HAP-1 (cell line): ENCODE results near the gene KRT35.

Experiments
- DNase-seq, 2 experiments: peaks; one replicate each; pipeline ENCODE4 v3.0.0-alpha.2; 2016 to 2020; ENCODE audit warnings: low spot score in 2 of 2
- H3K27me3 ChIP-seq: fragments of 250-450 bp; sonication (Bioruptor Pico); 2 replicates; pipeline ENCODE4 v1.5.1; 2020; ENCODE audit warnings: low read depth, mild to moderate bottlenecking, moderate library complexity
- H3K36me3 ChIP-seq: fragments of 250-450 bp; sonication (Bioruptor Pico); replicated peaks from 2 replicates; pipeline ENCODE4 v1.5.1; 2020; ENCODE audit warnings: mild to moderate bottlenecking
- H3K4me1 ChIP-seq: fragments of 250-450 bp; sonication (Bioruptor Pico); 2 replicates; pipeline ENCODE4 v1.5.1; 2020; ENCODE audit warnings: mild to moderate bottlenecking
- H3K4me3 ChIP-seq: fragments of 250-450 bp; sonication (Bioruptor Pico); 2 replicates; pipeline ENCODE4 v1.5.1; 2020; ENCODE audit warnings: mild to moderate bottlenecking, moderate library complexity
- H3K9me3 ChIP-seq: fragments of 250-450 bp; sonication (Bioruptor Pico); 2 replicates; pipeline ENCODE4 v1.5.1; 2020; ENCODE audit warnings: mild to moderate bottlenecking, moderate library complexity
- in situ Hi-C: fragments of 300-500 bp; cut with MboI; formaldehyde crosslinking; loops from 3 replicates; pipeline ENCODE4 v1.14.3; 2020; ENCODE audit warnings: low sequenced_read_pairs, inconsistent platforms, mixed read lengths

The KRT35 gene

DNA sequence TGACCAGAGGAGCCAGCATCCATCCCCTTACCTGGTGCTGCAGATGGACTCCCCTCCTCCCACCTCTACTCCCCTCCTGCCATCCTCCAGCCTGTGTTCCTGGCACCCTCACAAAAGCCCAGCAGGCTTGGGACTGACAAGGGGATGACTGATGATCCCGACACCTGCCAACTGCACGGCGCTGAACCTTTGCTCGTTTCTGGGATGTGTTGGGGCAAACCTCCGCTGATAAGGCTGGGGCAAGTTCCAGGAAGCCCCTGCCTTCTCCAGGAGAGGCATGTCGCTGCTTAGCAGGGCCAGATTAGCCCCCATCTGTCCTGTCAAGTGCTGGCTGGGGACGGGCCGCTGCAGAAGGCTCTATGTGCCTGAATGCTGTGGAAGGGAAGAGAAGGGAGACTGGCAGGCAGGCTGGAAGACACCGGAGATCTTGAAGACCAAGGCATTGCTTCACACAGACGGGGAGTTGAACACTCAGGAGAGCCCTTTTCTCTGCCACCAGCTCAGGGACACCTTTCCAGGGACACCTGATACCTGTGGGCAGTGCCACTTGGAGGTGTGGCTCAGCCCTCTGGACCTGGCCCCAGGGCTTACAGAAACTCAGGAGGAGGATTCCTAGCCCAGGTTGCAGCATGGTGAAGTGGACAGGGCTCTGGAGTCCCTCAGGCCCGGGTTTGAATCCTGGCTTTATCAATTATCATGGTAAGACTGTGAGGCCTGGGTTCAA lies 38.7 kb upstream of the KRT35 start:
- in situ Hi-C loops, result no loop called here
- DNase-seq, result no peak
- no peaks in the 10 kb centered on the region for H3K27me3 ChIP-seq
- no peaks in the 10 kb centered on the region for H3K9me3 ChIP-seq
- H3K4me3 ChIP-seq, result no peak overlapping the region
- H3K36me3 ChIP-seq, result no peaks in the 10 kb centered on the region
- no peaks in the 10 kb centered on the region for H3K4me1 ChIP-seq

GRCh38 chr17:41518789-41519449 lies 38.0 kb upstream of the KRT35 start, which contains the start of gene KRT15:
TSS of gene KRT15 (minus strand) at chr17:41518890. CDS start at chr17:41518827, 63 bp downstream.
- Histone ChIP-seq H3K9me3 (no peaks in the 10 kb centered on the region), H3K36me3 (no peaks in the 10 kb centered on the region), H3K4me3 (no peak within 1 kb of the TSS), H3K27me3 (no peaks in the 10 kb centered on the region), H3K4me1 (no peaks in the 10 kb centered on the region)
- in situ Hi-C loops, result no loop called here
- no peak for DNase-seq

- Histone ChIP-seq H3K36me3 (no peaks in the 10 kb centered on the region), H3K27me3 (no peaks in the 10 kb centered on the region), H3K4me1 (no peaks in the 10 kb centered on the region), H3K4me3 (no peak overlapping the region), H3K9me3 (no peaks in the 10 kb centered on the region)
- in situ Hi-C loops, result no loop called here
- no peak for DNase-seq
These were observed 37.1 kb upstream of the KRT35 start for GRCh38 chr17:41518031-41518430.

DNA sequence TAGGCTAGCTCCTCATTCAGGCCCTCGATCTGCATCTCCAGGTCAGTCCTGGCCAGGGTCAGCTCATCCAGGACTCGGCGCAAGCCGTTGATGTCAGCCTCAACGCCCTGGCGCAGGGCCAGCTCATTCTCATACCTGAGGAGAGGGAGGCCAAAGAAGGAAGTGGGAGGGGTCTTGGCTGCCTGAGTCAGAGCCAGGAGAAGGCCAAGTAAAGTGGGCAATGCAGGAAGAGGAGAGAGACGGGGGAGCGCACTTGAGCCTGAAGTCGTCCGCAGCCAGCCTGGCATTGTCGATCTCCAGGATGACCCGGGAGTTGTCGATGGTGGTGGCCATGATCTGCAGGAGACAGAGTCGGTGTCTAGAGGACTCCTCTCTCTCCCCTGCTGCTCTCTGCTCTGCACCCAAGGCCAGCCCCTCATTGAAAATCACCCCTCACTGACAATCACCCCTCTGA lies 35.9 kb upstream of the KRT35 start:
- Histone ChIP-seq H3K4me3 (no peak overlapping the region), H3K27me3 (no peaks in the 10 kb centered on the region), H3K9me3 (no peaks in the 10 kb centered on the region), H3K4me1 (no peaks in the 10 kb centered on the region), H3K36me3 (no peaks in the 10 kb centered on the region)
- DNase-seq, result no peak
- in situ Hi-C loops, result no loop called here

DNA sequence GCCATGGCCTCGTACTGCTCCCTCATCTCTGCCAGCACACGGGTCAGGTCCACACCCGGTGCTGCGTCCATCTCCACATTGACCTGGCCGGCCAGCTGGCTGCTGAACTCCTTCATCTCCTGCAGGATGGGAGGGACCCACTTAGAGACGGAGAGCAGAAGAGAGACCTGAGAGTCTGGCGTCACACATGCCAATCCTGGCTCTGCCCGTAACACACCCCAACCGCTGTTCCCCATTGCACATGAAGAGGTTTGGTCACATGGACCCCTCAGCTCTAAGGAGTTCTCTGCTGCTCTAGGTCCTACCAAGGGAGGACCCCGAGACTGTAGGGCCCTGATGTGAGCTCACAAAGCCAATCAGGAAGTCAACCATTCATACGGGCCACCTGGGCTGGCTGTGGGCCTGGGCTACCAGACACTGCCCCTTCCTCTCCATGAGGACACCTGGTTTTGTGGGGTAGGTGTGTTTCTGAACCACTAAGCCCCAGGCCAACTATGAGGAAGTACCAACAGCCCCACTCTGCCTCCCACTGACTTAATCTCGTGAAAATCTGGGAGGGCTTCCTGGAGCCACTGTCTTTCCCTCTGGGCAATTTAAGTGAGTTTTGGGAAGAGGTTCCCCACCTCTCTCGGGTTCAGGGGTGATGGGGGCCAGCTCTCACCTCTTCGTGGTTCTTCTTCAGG lies 35.3 kb upstream of the KRT35 start:
- H3K9me3 ChIP-seq, result no peaks in the 10 kb centered on the region
- H3K36me3 ChIP-seq, result no peaks in the 10 kb centered on the region
- H3K27me3 ChIP-seq, result no peaks in the 10 kb centered on the region
- no peak for DNase-seq
- in situ Hi-C loops, result no loop called here
- no peak overlapping the region for H3K4me3 ChIP-seq
- no peaks in the 10 kb centered on the region for H3K4me1 ChIP-seq

GRCh38 chr17:41513168-41513547 lies 32.2 kb upstream of the KRT35 start:
- no peak for DNase-seq
- 0 out of 2 replicates have a peak, but pooled peaks cover 2% of the 10 kb centered on the region for H3K27me3 ChIP-seq
- H3K36me3 ChIP-seq, result no peaks in the 10 kb centered on the region
- H3K4me3 ChIP-seq, result no peak overlapping the region
- H3K9me3 ChIP-seq, result no peaks in the 10 kb centered on the region
- in situ Hi-C loops, result no loop called here
- H3K4me1 ChIP-seq, result no peaks in the 10 kb centered on the region

- no peak for DNase-seq
- in situ Hi-C loops, result no loop called here
- Histone ChIP-seq H3K27me3 (0 out of 2 replicates have a peak, but pooled peaks cover 2% of the 10 kb centered on the region), H3K9me3 (no peaks in the 10 kb centered on the region), H3K4me1 (no peaks in the 10 kb centered on the region), H3K4me3 (no peak overlapping the region), H3K36me3 (no peaks in the 10 kb centered on the region)
These were observed 31.7 kb upstream of the KRT35 start for GRCh38 chr17:41512546-41513167.

- DNase-seq, result no peak
- Histone ChIP-seq H3K36me3 (no peaks in the 10 kb centered on the region), H3K4me1 (no peaks in the 10 kb centered on the region), H3K9me3 (no peaks in the 10 kb centered on the region), H3K27me3 (0 out of 2 replicates have a peak, but pooled peaks cover 2% of the 10 kb centered on the region), H3K4me3 (no peak overlapping the region)
- in situ Hi-C loops, result no loop called here
These were observed 30.8 kb upstream of the KRT35 start for GRCh38 chr17:41511716-41512115.

DNA sequence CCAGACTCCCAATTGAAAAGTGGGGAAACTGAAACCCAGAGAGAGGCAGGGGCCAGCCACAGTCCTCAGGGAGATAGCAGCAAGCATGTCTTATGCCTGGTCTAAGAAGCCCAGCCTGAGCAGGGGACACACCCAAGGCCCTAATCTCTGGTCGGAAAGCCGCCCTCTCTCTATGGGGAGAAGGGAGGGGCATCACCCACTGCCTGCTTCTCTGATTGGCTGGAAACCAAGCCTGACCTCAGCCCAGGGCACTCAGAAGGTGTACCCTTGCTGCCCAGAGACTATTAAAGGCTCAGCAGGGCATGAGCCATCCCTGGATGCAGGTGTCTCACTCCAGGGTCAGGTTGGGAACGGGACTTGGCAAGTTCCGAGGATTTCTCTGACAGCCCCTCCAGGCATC lies 30.2 kb upstream of the KRT35 start:
- Histone ChIP-seq H3K36me3 (no peaks in the 10 kb centered on the region), H3K4me3 (no peak overlapping the region), H3K9me3 (no peaks in the 10 kb centered on the region), H3K27me3 (0 out of 2 replicates have a peak, but pooled peaks cover 2% of the 10 kb centered on the region), H3K4me1 (no peaks in the 10 kb centered on the region)
- in situ Hi-C loops, result no loop called here
- DNase-seq, result no peak

GRCh38 chr17:41510251-41511065 lies 29.5 kb upstream of the KRT35 start:
- Histone ChIP-seq H3K9me3 (no peaks in the 10 kb centered on the region), H3K36me3 (no peaks in the 10 kb centered on the region), H3K4me3 (no peak overlapping the region), H3K4me1 (no peaks in the 10 kb centered on the region), H3K27me3 (0 out of 2 replicates have a peak, but pooled peaks cover 2% of the 10 kb centered on the region)
- in situ Hi-C loops, result no loop called here
- no peak for DNase-seq

DNA sequence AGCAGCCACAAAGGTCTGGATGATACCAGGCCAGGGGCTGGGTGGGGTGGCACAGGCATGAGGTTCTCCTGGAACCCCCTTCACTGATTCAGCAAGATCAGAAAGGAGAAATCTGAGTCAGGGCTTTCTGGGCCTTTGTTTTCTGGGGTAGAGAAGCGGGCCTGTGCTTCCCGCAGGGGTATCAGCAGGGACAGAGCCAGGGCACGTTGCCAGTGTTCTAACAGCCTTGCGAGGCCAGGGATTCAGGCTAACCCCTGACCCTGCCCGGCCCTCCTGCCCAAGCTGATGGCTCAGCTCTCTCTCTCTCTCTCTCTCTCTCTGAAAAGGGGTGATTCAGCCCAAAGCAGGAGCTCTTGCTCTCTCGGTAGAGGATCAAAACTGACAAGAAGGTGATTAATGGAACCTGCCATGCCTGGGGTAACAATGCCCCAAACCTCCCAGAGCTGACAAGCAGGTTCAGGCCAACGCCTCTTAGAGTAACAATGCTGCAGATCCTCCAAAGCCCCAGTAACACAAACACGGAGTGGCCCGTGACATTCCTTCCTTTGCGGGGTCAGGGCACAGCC lies 26.4 kb upstream of the KRT35 start:
- in situ Hi-C loops, result no loop called here
- no peak for DNase-seq
- 0 out of 2 replicates have a peak, but pooled peaks cover 2% of the 10 kb centered on the region for H3K27me3 ChIP-seq

GRCh38 chr17:41505809-41506767 lies 25.1 kb upstream of the KRT35 start:
- no peaks in the 10 kb centered on the region for H3K36me3 ChIP-seq
- no peak overlapping the region for H3K4me3 ChIP-seq
- DNase-seq, result no peak
- no peaks in the 10 kb centered on the region for H3K4me1 ChIP-seq
- in situ Hi-C loops, result no loop called here
- H3K27me3 ChIP-seq, result 0 out of 2 replicates have a peak, but pooled peaks cover 2% of the 10 kb centered on the region
- H3K9me3 ChIP-seq, result no peaks in the 10 kb centered on the region

More for the DNA sequence above, 26.4 kb upstream of the KRT35 start:
- no peaks in the 10 kb centered on the region for H3K9me3 ChIP-seq
- no peaks in the 10 kb centered on the region for H3K36me3 ChIP-seq
- no peak overlapping the region for H3K4me3 ChIP-seq
- H3K4me1 ChIP-seq, result no peaks in the 10 kb centered on the region
